GM18507 (cell line): ENCODE results near the gene ARFGAP3.

ENCODE experiments used
- DNase-seq: peaks from one replicate; pipeline ENCODE4 v3.0.0; 2011; ENCODE audit warnings: low read depth; ENCODE audit not compliant: insufficient read length; ENCODE audit errors: extremely low spot score
- FAIRE-seq: peaks from 2 replicates; lab custom pipeline; 2011; peaks lifted over from hg19 to GRCh38; lab: Jason Lieb, UNC

ARFGAP3 gene

DNA sequence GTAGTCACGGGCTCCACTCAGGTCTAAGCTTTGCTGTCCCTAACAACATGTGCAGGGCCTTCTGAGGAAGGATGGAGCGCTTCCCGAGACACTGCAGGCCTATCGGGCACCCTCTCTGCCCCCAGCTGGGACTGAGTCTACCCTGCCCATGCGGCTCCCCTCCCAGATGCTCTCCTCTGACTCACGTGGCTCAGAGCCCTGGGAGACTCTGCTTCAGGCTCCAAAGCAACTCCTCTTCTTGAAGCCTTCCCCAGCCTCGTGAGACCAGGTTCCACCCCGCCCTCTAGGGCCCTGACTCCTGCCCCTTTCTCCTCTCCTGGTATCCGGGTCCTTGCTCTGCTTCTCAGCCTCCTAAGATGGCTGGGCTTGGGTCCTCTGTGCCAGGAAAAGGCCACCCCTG lies 28.4 kb upstream of the ARFGAP3 start:
- no peak for FAIRE-seq
- DNase-seq: no peak

GRCh38 chr22:42884616-42885375 lies 27.7 kb upstream of the ARFGAP3 start:
- no peak for DNase-seq
- no peak for FAIRE-seq

DNA sequence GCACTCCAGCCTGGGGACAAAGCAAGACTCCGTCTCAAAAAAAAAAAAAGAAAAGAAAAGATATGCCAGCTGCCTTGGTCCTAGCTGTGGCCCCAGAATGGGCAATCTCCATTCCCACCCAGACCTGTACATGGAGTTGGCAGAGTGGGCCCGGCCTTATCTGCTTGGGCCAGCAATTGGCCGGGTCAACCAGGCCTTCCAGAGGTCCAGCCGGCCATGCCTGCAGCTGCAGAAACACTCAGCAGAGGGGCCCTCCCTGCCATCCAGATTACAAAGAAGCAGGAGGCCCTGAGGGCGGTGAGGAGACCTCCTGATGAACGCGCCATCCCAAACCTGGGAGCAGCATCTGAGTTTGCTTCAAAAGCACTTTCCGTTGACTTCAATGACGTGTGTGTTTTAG lies 26.9 kb upstream of the ARFGAP3 start:
- FAIRE-seq: no peak
- DNase-seq: no peak

GRCh38 chr22:42883121-42883520 lies 26.0 kb upstream of the ARFGAP3 start:
- FAIRE-seq: no peak

DNA sequence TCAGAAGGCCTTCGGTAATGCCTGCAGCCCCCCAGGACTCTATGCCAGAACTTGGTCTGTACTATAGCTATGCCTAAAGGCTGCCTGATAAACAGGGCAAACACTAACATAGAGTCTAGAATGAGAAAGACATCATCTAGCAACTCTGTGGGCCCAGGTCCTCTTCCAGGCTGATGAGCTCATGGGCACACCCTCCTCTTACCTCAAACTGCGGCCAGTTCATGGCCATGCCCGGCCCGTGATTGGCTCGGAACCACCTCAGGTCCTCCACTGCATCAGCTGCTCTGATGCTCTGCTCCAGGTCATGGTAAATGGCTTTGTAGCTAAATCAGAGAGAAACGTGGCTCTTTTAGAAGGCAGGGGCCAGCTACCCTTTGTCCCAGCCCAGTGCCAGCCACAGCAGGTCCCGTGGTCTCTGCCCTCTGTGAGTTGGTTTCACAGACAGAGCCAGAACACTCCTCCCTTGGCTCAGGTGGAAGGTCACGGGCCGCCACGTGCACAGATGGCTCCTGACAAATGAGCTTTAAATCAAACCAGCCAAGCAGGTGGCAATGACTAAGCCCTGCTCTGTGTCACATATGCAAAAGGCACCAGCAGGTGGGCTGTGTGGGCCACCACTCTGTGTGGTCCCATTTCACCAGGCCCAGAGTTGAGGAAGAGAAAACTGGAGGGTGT lies 25.0 kb upstream of the ARFGAP3 start:
- FAIRE-seq (no peak), DNase-seq (no peak)

More at GRCh38 chr22:42883121-42883520, 26.0 kb upstream of the ARFGAP3 start:
- DNase-seq: no peak

- DNase-seq (no peak), FAIRE-seq (no peak)
Observed at GRCh38 chr22:42881298-42881697, 24.2 kb upstream of the ARFGAP3 start.

- DNase-seq (no peak), FAIRE-seq (no peak)
Observed at GRCh38 chr22:42880815-42881214, 23.7 kb upstream of the ARFGAP3 start.

DNA sequence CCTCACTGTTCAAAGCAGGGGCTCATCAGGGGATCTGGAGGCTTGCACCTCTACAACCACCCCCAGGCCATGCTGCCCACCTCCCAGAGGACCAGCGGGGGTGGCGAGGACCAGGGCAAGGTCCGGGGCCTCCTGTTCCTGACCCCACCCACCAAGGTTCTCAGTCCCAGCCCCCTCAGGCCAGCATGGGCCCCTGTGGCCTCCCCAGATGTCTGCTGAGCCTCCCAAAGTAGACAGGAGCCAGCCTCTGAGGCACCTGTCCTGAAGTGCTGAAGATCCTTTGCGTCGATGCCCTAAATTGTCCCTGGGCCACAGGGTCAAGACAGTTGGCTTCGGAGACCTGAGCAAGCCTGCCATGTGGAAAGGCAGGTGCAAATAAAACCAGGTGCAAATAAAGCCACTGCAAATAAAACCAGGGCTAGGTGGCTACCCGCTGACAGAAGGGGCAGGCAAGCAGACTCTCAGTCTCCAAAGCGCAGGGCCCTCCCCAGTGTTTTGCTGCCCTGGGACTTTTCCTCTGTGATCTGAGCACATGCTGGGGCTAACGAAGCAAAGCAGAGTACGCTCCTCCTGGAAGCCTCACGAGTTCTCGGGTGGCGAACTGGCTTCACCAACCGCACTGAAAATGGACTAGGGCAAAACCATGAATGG lies 22.4 kb upstream of the ARFGAP3 start:
- FAIRE-seq: no peak

GRCh38 chr22:42878561-42879305 lies 21.7 kb upstream of the ARFGAP3 start:
- DNase-seq: no peak
- no peak for FAIRE-seq

More for the DNA sequence above, 22.4 kb upstream of the ARFGAP3 start:
- DNase-seq: no peak

DNA sequence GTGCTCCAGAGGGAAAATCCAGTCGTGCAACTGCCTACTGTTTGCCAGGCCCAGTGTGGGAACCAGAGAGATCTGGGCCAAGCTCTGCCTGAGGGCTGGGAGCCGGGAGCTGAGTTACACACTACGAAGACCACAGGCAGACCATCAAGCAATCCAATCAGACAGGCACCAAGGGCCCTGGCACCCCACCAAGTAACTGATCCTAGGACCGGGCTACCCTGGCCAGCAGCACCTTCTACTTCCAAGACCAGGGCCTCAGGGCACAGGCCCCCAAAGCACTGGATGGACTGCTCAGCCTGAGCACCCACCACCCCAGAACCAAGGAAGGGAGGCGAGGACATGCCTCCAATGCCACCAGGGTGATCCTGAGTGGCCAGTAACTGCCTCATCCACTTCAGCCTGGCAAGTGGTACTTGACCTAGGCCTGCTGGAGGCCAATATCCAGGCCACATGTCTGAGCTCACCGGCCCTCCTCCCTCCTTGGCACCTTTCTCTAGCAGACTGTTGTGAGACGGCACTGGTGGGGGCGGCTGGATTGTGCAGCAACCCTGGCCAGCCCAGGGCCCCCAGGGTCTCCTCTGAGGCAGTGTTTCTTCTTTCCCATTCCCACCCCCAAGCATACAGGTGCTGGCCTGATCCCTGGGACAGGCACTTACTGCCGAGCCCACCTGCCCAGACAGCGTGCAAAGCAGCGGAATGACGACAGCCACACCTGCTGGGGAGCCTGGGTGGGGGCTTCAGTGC lies 20.7 kb upstream of the ARFGAP3 start:
- no peak for DNase-seq
- no peak for FAIRE-seq

GRCh38 chr22:42877158-42877557 lies 20.1 kb upstream of the ARFGAP3 start:
- FAIRE-seq: no peak
- no peak for DNase-seq

DNA sequence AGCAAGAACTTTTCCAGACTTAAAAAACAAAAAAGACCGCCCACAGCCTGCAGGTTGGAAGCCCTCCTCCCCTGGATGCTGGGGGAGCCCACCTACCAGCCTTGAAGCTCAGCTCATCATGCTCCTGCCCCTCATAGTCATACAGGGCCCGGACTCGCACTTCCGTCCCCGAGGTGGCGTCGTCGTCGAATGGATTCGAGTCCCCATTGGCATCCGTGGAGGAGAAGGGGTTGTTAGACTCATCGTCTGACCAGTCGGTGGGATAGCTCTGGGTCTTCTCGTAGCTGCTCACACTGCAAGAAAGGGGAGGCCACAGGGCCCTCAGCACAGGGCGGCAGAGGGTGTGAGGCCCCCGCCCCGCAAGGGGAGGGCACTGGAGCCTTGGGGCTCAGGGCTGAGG lies 19.0 kb upstream of the ARFGAP3 start:
- DNase-seq (no peak), FAIRE-seq (no peak)

- DNase-seq (no peak), FAIRE-seq (no peak)
Observed at GRCh38 chr22:42874010-42874409, 16.9 kb upstream of the ARFGAP3 start.

DNA sequence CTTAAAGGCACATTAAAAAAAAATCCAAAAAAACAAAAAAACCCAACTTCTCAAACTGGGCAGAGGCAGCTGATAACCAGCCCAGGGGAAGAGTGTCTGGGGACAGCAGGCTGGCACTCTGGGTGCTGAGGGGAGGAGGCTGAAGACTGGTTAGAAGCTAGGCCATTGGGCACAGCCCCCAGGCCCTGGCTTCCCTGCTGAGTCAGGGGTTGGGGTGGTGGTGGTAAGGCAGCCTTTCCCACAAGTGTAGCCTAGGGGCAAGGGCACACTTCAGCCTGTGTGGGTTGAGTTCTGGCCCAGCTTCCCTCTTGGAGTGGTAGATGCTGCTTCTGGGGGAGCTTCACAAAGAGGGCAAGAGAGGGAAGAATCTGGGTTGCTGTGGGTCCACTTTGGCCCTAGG lies 16.3 kb upstream of the ARFGAP3 start:
- no peak for DNase-seq
- FAIRE-seq: no peak

- no peak for DNase-seq
- FAIRE-seq: no peak
Observed at GRCh38 chr22:42872821-42873220, 15.7 kb upstream of the ARFGAP3 start.

DNA sequence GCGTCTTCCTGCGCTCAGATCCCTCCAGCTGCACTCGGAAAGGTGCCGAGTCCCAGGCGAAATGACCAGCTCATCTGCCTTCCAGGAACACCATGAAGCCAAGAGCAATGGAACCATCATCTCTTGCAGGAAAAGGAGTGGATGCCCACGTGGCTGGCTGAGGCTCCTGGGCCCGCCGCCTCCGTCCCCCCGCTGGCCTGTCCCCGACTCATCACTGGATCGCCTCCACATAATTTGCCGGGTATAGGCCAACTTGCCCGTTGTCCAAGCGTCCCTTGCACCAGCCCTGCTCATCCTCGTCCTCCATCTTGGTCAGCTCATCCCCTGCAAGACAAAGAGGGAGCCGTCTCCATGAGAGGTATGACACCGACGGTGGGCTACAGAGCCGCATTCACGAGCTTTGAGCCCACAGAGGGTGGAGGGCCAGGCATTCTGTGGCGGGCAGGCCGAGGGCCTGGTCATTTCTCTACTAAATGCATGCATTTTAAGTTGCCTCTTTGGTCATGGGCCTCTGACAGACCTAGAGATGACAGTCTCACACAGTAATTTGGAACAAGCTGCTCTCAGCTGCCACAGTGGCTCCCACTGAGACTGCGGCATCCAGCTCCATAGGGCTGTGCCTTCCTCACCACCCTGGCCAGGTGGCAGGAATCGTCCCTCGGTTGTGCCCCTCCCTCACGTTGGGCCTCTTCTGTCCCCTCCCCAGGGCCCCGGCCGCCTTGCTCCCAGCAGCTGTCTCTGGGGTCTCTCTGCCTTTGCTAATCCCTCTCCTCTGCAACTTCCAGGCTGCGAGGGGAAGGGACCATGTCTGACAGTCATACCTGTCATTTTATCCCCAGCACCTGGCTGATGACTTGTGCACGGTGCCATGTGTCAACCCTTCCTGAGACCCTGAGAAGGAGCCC lies 14.3 kb upstream of the ARFGAP3 start:
- FAIRE-seq (no peak), DNase-seq (no peak)

- DNase-seq: no peak
- FAIRE-seq: no peak
Observed at GRCh38 chr22:42869888-42870480, 12.9 kb upstream of the ARFGAP3 start.

DNA sequence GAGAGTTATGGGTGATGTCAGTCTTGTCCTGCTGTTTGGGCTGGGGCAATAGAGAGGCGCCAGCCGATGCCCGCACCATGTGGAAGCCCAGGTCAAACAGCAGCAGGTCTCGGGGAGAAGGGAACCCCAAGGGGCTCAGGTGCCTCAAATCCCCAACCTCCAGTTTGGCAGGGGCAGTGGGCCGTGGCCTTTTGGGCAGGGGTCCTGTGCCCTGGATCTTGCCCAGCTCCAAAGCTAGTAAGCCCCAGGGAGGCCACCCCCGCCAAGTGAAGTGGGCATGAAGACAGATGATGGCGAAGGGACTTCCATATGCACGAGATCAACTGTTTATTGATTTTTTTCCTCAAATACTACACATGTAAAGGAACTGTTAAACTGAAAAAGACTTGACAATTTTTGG lies 12.4 kb upstream of the ARFGAP3 start:
- FAIRE-seq (no peak), DNase-seq (no peak)
